Trophoblast cell (in vitro differentiated cells and primary cell): ENCODE results near the gene LTB4R2.

Source experiments
- DNase-seq, 2 donors: peaks; one replicate each; pipeline ENCODE4 v3.0.0-alpha.2; 2016
- H2AFZ ChIP-seq: 2 replicates; pipeline ENCODE4 v1.6.1; 2013; ENCODE audit warnings: low read length, moderate library complexity, mild to moderate bottlenecking; ENCODE audit not compliant: insufficient read depth, poor library complexity
- H2AK5ac ChIP-seq: 2 replicates; pipeline ENCODE4 v1.6.1; 2013; ENCODE audit warnings: mild to moderate bottlenecking, low read length
- H2BK120ac ChIP-seq: 2 replicates; pipeline ENCODE4 v1.6.1; 2013; ENCODE audit warnings: low read length, mild to moderate bottlenecking, moderate library complexity; ENCODE audit not compliant: insufficient read depth, poor library complexity
- H2BK12ac ChIP-seq: 2 replicates; pipeline ENCODE4 v1.6.1; 2013; ENCODE audit warnings: mild to moderate bottlenecking, low read length, moderate library complexity
- H2BK5ac ChIP-seq: 2 replicates; pipeline ENCODE4 v1.6.1; 2013; ENCODE audit warnings: low read length, low read depth, moderate library complexity, mild to moderate bottlenecking; ENCODE audit not compliant: poor library complexity
- H3K14ac ChIP-seq: 2 replicates; pipeline ENCODE4 v1.6.1; 2013; ENCODE audit warnings: mild to moderate bottlenecking, low read length
- H3K18ac ChIP-seq: 2 replicates; pipeline ENCODE4 v1.6.1; 2013; ENCODE audit warnings: mild to moderate bottlenecking, low read length
- H3K23ac ChIP-seq: 2 replicates; pipeline ENCODE4 v1.6.1; 2013; ENCODE audit warnings: low read length
- H3K27ac ChIP-seq: 2 replicates; pipeline ENCODE4 v1.5.1; 2013; ENCODE audit warnings: low read depth, mild to moderate bottlenecking, inconsistent platforms, low read length, moderate library complexity
- H3K27me3 ChIP-seq: 2 replicates; pipeline ENCODE4 v1.6.1; 2013; ENCODE audit warnings: inconsistent platforms, mild to moderate bottlenecking, low read length, moderate library complexity; ENCODE audit not compliant: insufficient read depth
- H3K36me3 ChIP-seq, 2 experiments: 1 replicate in 1 of 2; 2 replicates in 1 of 2; pipeline ENCODE4 v1.6.1; 2013; ENCODE audit warnings: low read length in 2 of 2, mild to moderate bottlenecking in 2 of 2, moderate library complexity in 1 of 2; ENCODE audit not compliant: insufficient read depth in 2 of 2, control insufficient read depth in 1 of 2
- H3K4ac ChIP-seq: 2 replicates; pipeline ENCODE4 v1.6.1; 2013; ENCODE audit warnings: low read depth, mild to moderate bottlenecking, low read length, moderate library complexity
- H3K4me1 ChIP-seq, 2 experiments: 1 replicate in 1 of 2; 2 replicates in 1 of 2; pipeline ENCODE4 v1.6.1; 2013; ENCODE audit warnings: low read length in 2 of 2, mild to moderate bottlenecking in 2 of 2, moderate library complexity in 1 of 2; ENCODE audit not compliant: insufficient read depth in 2 of 2, control insufficient read depth in 1 of 2
- H3K4me2 ChIP-seq: 2 replicates; pipeline ENCODE4 v1.6.1; 2013; ENCODE audit warnings: inconsistent platforms, mild to moderate bottlenecking, low read length, moderate library complexity
- H3K4me3 ChIP-seq: 2 replicates; pipeline ENCODE4 v1.5.1; 2013; ENCODE audit warnings: mild to moderate bottlenecking, low read depth, low read length, inconsistent platforms
- H3K79me1 ChIP-seq: one replicate; pipeline ENCODE4 v1.6.1; 2013; ENCODE audit warnings: low read length
- H3K79me2 ChIP-seq: 2 replicates; pipeline ENCODE4 v1.6.1; 2013; ENCODE audit warnings: low read length, mild to moderate bottlenecking; ENCODE audit not compliant: control insufficient read depth, insufficient read depth, poor library complexity
- H3K9ac ChIP-seq: 2 replicates; pipeline ENCODE4 v1.6.1; 2013; ENCODE audit warnings: mild to moderate bottlenecking, low read length
- H3K9me3 ChIP-seq: 2 replicates; pipeline ENCODE4 v1.6.1; 2013; ENCODE audit warnings: low read depth, mild to moderate bottlenecking, control low read depth, inconsistent platforms, low read length; ENCODE audit not compliant: insufficient read depth
- H4K12ac ChIP-seq: 2 replicates; pipeline ENCODE4 v1.6.1; 2013; ENCODE audit warnings: low read depth, mild to moderate bottlenecking, low read length, moderate library complexity
- H4K8ac ChIP-seq: 2 replicates; pipeline ENCODE4 v1.6.1; 2013; ENCODE audit warnings: low read depth, mild to moderate bottlenecking, low read length, moderate library complexity
- H4K91ac ChIP-seq: one replicate; pipeline ENCODE4 v1.6.1; 2013; ENCODE audit warnings: low read depth, mild to moderate bottlenecking, low read length, moderate library complexity
- WGBS: extraction: QIAGEN DNeasy Blood & Tissue Kit; methylation state at CpG from one replicate; pipeline ENCODE4 v1.1.7; 2013; ENCODE audit warnings: missing lambda C conversion rate; ENCODE audit not compliant: insufficient read length, insufficient coverage; ENCODE audit errors: extremely low coverage; 5-methylcytosine and 5-hydroxymethylcytosine counted together

Gene LTB4R2

GRCh38 chr14:24331731-24332267 is 21.9 kb downstream of the LTB4R2 start:
- H3K9ac ChIP-seq = no peak overlapping the region
- WGBS = no CpG with 5 or more reads among the region's 26 CpGs
- H3K4me1 ChIP-seq = peaks cover 24 to 26% of the 10 kb centered on the region in 2 experiments
- no peak overlapping the region for H3K18ac ChIP-seq
- H2BK120ac ChIP-seq = no peak overlapping the region
- H2BK5ac ChIP-seq = no peak overlapping the region
- no peak overlapping the region for H3K23ac ChIP-seq
- H3K4ac ChIP-seq = no peak overlapping the region
- peaks cover 3% of the 10 kb centered on the region for H3K79me2 ChIP-seq
- H3K79me1 ChIP-seq = peaks cover 4% of the 10 kb centered on the region
- H4K12ac ChIP-seq = no peak overlapping the region
- no peaks in the 10 kb centered on the region for H3K36me3 ChIP-seq
- peaks cover 10% of the 10 kb centered on the region for H3K27me3 ChIP-seq
- no peak overlapping the region for H4K8ac ChIP-seq
- no peak overlapping the region for H2BK12ac ChIP-seq
- H2AFZ ChIP-seq = no peak overlapping the region
- H2AK5ac ChIP-seq = no peak overlapping the region
- no peak overlapping the region for H3K27ac ChIP-seq
- H3K9me3 ChIP-seq = peaks cover 2% of the 10 kb centered on the region
- no peak overlapping the region for H4K91ac ChIP-seq
- no peak overlapping the region for H3K14ac ChIP-seq
- no peak overlapping the region for H3K4me3 ChIP-seq
- no peak for DNase-seq
- H3K4me2 ChIP-seq = no peak overlapping the region

DNA sequence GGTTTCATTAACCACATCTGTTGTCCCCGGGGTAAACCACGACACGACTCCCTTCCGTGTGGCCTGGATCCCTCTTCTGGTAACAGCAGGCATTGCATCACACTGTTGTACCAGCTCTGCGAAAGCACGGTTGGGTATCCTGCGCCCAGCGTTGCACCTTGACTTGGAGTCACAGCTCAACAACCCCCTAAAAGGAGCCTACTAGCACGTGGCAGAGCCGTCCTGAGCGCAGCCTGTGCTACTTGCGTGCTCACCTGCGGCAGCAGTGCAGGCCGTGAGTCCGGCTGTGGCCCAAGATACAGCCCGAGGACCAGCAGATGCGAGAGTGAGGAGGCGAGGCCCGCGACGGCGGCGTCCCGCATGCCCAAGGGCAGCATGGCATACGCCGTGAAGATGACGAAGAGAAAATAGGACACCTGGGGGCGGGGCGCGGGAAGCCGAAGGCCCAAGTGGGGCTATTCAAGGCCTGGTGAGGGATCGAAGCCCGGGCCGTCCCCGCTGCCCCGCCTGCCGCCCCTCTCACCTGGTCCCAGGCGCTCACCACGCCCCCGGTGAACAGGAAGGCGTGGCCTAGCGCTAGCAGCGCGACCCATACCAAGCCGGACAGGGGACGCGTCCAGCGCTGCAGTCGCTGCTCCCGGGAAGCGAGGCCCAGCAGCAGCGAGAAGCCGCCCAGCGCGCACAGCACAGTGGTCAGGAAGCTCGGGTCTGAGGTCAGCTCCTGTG is 22.5 kb downstream of the LTB4R2 start:
- Histone ChIP-seq H3K4me2 (peak overlapping the region; percentile 59), H3K27me3 (peaks cover 10% of the 10 kb centered on the region), H3K9ac (no peak overlapping the region), H3K14ac (no peak overlapping the region), H2BK12ac (no peak overlapping the region), H3K36me3 (no peaks in the 10 kb centered on the region), H3K27ac (no peak overlapping the region), H2AFZ (peak overlapping the region; percentile 75), H3K9me3 (peaks cover 2% of the 10 kb centered on the region), H4K91ac (no peak overlapping the region), H4K12ac (peak overlapping the region; percentile 36), H3K23ac (no peak overlapping the region), H2BK5ac (no peak overlapping the region), H3K18ac (no peak overlapping the region), H3K79me2 (peaks cover 3% of the 10 kb centered on the region), H3K79me1 (peaks cover 4% of the 10 kb centered on the region), H2AK5ac (no peak overlapping the region), H2BK120ac (no peak overlapping the region), H3K4me1 (peaks cover 24 to 26% of the 10 kb centered on the region in 2 experiments), H3K4ac (no peak overlapping the region), H3K4me3 (peak overlapping the region; percentile 51), H4K8ac (peak overlapping the region; percentile 20)
- DNase-seq = peak; percentile 64 to 80
- WGBS = no CpG with 5 or more reads among the region's 56 CpGs

DNA sequence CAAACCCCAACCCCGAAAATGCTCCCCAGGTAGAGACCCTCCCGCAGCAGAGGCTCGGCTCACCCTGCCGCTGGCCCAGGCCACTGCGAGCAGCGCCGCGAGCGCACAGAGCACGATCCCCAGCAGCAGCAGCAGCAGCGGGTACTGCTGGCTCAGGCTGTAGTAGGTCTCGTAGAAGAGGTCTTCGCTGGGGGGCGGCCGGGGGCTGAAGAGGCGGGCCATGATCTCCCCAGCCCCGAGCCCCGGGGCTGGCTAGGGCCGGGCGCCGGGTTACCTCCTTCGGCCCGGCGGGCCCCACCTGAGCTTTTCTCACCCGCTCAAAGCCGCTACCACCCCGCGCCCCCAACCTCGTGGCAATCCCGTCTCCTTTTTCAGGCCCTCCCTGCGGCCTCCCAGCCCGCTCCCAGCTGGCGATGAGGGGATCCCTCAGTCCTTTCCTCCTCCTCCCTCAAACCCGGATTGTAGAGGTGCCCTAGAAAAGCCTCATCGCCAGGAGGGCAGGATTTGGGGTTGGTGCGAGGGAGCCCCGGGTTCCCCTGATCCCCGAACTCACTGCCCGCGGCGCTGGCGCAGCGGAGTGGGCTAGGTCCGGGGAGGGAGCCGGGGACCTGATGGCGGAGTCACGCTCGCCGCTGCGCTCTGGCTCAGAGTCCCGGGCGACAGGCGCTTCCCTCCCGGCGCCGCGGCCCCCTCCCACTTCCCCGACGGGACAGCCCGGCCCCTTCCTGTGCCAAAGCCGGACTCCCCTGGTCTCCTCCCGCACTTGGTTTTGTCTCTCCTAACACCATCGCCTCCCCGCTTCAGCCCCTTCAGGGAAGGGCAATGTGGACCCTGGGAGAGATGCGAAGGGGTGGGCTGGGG is 24.7 kb downstream of the LTB4R2 start, which contains the start of gene ADCY4:
Gene ADCY4 (minus strand): TSS at position 641 of the 861 bp plus-strand sequence. CDS start 419 bp downstream, at position 222.
- H3K4me2 ChIP-seq = peak within 1 kb of the TSS; percentile 74
- H3K4ac ChIP-seq = no peak within 1 kb of the TSS
- H3K36me3 ChIP-seq = no peaks in the 10 kb centered on the region
- H3K18ac ChIP-seq = peak within 1 kb of the TSS; percentile 61
- H3K27me3 ChIP-seq = peaks cover 26% of the 10 kb centered on the region
- H4K91ac ChIP-seq = peak within 1 kb of the TSS; percentile 58
- no peak within 1 kb of the TSS for H2BK5ac ChIP-seq
- H3K27ac ChIP-seq = no peak within 1 kb of the TSS
- H3K4me3 ChIP-seq = peak within 1 kb of the TSS; percentile 62
- peak within 1 kb of the TSS; percentile 51 for H2BK12ac ChIP-seq
- DNase-seq = no peak
- peaks cover 30 to 32% of the 10 kb centered on the region in 2 experiments for H3K4me1 ChIP-seq
- H3K9ac ChIP-seq = no peak within 1 kb of the TSS
- H3K23ac ChIP-seq = no peak within 1 kb of the TSS
- peaks cover 3% of the 10 kb centered on the region for H3K79me2 ChIP-seq
- peak within 1 kb of the TSS; percentile 47 for H4K12ac ChIP-seq
- WGBS = no CpG with 5 or more reads among the region's 65 CpGs
- H3K14ac ChIP-seq = peak within 1 kb of the TSS; percentile 62
- H3K79me1 ChIP-seq = peaks cover 4% of the 10 kb centered on the region
- H2AFZ ChIP-seq = peak within 1 kb of the TSS; percentile 68
- H3K9me3 ChIP-seq = peaks cover 7% of the 10 kb centered on the region
- H4K8ac ChIP-seq = peak within 1 kb of the TSS; percentile 63
- no peak within 1 kb of the TSS for H2AK5ac ChIP-seq
- peak within 1 kb of the TSS; percentile 38 for H2BK120ac ChIP-seq

- H4K12ac ChIP-seq = peak overlapping the region; percentile 47
- WGBS = no CpG with 5 or more reads among the region's 12 CpGs
These were observed 25.7 kb downstream of the LTB4R2 start for GRCh38 chr14:24335461-24336171.

More at GRCh38 chr14:24335461-24336171, 25.7 kb downstream of the LTB4R2 start:
- Histone ChIP-seq H3K4me3 (no peak overlapping the region), H3K4me2 (peak overlapping the region; percentile 74), H3K4me1 (peaks cover 32 to 33% of the 10 kb centered on the region in 2 experiments), H3K4ac (no peak overlapping the region), H3K9ac (no peak overlapping the region), H2BK120ac (no peak overlapping the region), H3K9me3 (peaks cover 11% of the 10 kb centered on the region), H3K27me3 (peaks cover 36% of the 10 kb centered on the region), H3K23ac (no peak overlapping the region), H2AK5ac (no peak overlapping the region), H3K36me3 (no peaks in the 10 kb centered on the region), H4K8ac (peak overlapping the region; percentile 63), H2BK5ac (no peak overlapping the region), H4K91ac (peak overlapping the region; percentile 41), H3K79me2 (peaks cover 3% of the 10 kb centered on the region), H3K14ac (peak overlapping the region; percentile 22), H2AFZ (peak overlapping the region; percentile 24), H3K79me1 (peaks cover 4% of the 10 kb centered on the region), H3K18ac (no peak overlapping the region), H3K27ac (no peak overlapping the region), H2BK12ac (peak overlapping the region; percentile 51)
- no peak for DNase-seq
